HepG2 (cell line): ENCODE results near the gene ZNF331. TPM values are rescaled to one million over a fixed set of nuclear protein-coding genes. Genes with fewer than 3 reads are reported as not detected.

Experiments
- ATAC-seq: fragments of 200-7000 bp; cut with Tn5 transposase; 3 replicates; pipeline ENCODE4 v1.9.1; 2020; ENCODE audit warnings: mild to moderate bottlenecking, moderate library complexity
- BruUV-seq: library from RNA; stranded (reverse); fragments of 400-500 nt; replicated peaks from 2 replicates; lab custom pipeline; 2021; lab: Mats Ljungman, UMichigan
- CTCF ChIA-PET: fragments of 300-600 bp; formaldehyde crosslinking; extraction: SDS; loops from one replicate; lab custom pipeline; 2021; ENCODE audit warnings: low total read pairs, inconsistent platforms, low intra/inter-chr PET ratio; lab: Yijun Ruan, JAX
- POLR2A ChIA-PET: fragments of 350-600 bp; sonication (Branson Sonifier 250); formaldehyde crosslinking; loops from one replicate; lab custom pipeline; 2020; ENCODE audit warnings: antibody characterized with exemption, inconsistent platforms; lab: Yijun Ruan, JAX
- DNase-seq: peaks from one replicate; pipeline ENCODE4 v3.0.0-alpha.2; 2015; ENCODE audit warnings: low spot score
- FAIRE-seq: peaks from 3 replicates; lab custom pipeline; 2011; peaks lifted over from hg19 to GRCh38; lab: Jason Lieb, UNC
- H2AFZ ChIP-seq: one replicate; pipeline ENCODE4 v1.6.1; 2011; ENCODE audit warnings: low read length, inconsistent platforms
- H3K27ac ChIP-seq: fragments of 300-600 bp; 3 replicates; pipeline ENCODE4 v1.8.0; 2011; ENCODE audit warnings: mixed run types, mild to moderate bottlenecking, mixed read lengths, low read length, inconsistent platforms; ENCODE audit not compliant: insufficient read depth; ENCODE audit errors: extremely low read length
- H3K27me3 ChIP-seq, 2 experiments: fragments of 200-600 bp in 1 of 2; 2 replicates in 1 of 2; 3 replicates in 1 of 2; pipeline versions ENCODE4 v1.6.0 to v1.8.0; 2011; ENCODE audit warnings: low read length in 2 of 2, mild to moderate bottlenecking in 2 of 2, moderate library complexity in 2 of 2, inconsistent platforms in 1 of 2; ENCODE audit not compliant: insufficient read depth in 2 of 2, control insufficient read depth in 1 of 2
- H3K36me3 ChIP-seq, 2 experiments: fragments of 200-600 bp in 1 of 2; replicated peaks in 1 of 2; 2 replicates in 1 of 2; 3 replicates in 1 of 2; pipeline versions ENCODE4 v1.5.1 to v1.8.0; 2011; ENCODE audit warnings: low read length in 2 of 2, inconsistent platforms in 1 of 2; ENCODE audit not compliant: insufficient read depth in 2 of 2, control insufficient read depth in 1 of 2
- H3K4me1 ChIP-seq: 2 replicates; pipeline ENCODE4 v1.5.1; 2012; ENCODE audit warnings: low read length, inconsistent platforms; ENCODE audit not compliant: insufficient read depth
- H3K4me2 ChIP-seq: 2 replicates; pipeline ENCODE4 v1.6.0; 2011; ENCODE audit warnings: low read depth, low read length, inconsistent platforms
- H3K4me3 ChIP-seq, 3 experiments: fragments of 200-600 bp in 1 of 3; sonication (generic), shearing (Covaris generic) in 1 of 3; replicated peaks in 1 of 3; 2 replicates each; pipeline ENCODE4 v1.5.1; 2011 to 2016; ENCODE audit warnings: low read length in 3 of 3, inconsistent platforms in 2 of 3, low read depth in 2 of 3, mild to moderate bottlenecking in 2 of 3, control low read depth in 1 of 3, mixed read lengths in 1 of 3; ENCODE audit not compliant: insufficient read depth in 1 of 3
- H3K79me2 ChIP-seq: one replicate; pipeline ENCODE4 v1.6.1; 2011; ENCODE audit warnings: low read length, inconsistent platforms; ENCODE audit not compliant: insufficient read depth
- H3K9ac ChIP-seq: 2 replicates; pipeline ENCODE4 v1.6.0; 2011; ENCODE audit warnings: mild to moderate bottlenecking, low read depth, low read length, inconsistent platforms; ENCODE audit not compliant: insufficient read depth
- H3K9me3 ChIP-seq: 2 replicates; pipeline ENCODE4 v1.5.1; 2012; ENCODE audit warnings: mild to moderate bottlenecking, low read length
- H4K20me1 ChIP-seq: 2 replicates; pipeline ENCODE4 v1.6.0; 2011; ENCODE audit warnings: inconsistent platforms, mild to moderate bottlenecking, low read length, moderate library complexity; ENCODE audit not compliant: insufficient read depth
- DPF2 ChIP-seq: sonication (generic); formaldehyde crosslinking; IDR thresholded peaks from 2 replicates; pipeline ENCODE4 v1.4.0; 2020; ENCODE audit warnings: mild to moderate bottlenecking, low read depth, missing genetic modification reagents, borderline replicate concordance
- FOSL1 ChIP-seq: sonication (generic); formaldehyde crosslinking; IDR thresholded peaks from 2 replicates; pipeline ENCODE4 v1.9.0; 2021; ENCODE audit warnings: missing genetic modification reagents, borderline replicate concordance
- KDM3A ChIP-seq: IDR thresholded peaks from 2 replicates; pipeline ENCODE4 v1.6.1; 2018; ENCODE audit warnings: low read depth, missing compliant biosample characterization
- NRL ChIP-seq: sonication (generic); formaldehyde crosslinking; IDR thresholded peaks from 2 replicates; pipeline ENCODE4 v1.5.0; 2020; ENCODE audit warnings: missing genetic modification reagents, mild to moderate bottlenecking, moderate library complexity, borderline replicate concordance
- RNF2 ChIP-seq: fragments of 450-650 bp; conservative IDR thresholded peaks from 2 replicates; pipeline ENCODE4 v1.6.1; 2016; ENCODE audit warnings: low read depth
- SALL1 ChIP-seq: sonication (generic); formaldehyde crosslinking; IDR thresholded peaks from 2 replicates; pipeline ENCODE4 v1.8.0; 2022; ENCODE audit warnings: mild to moderate bottlenecking, missing genetic modification reagents
- SATB2 ChIP-seq: sonication (generic); formaldehyde crosslinking; IDR thresholded peaks from 2 replicates; pipeline ENCODE4 v1.5.0; 2020; ENCODE audit warnings: missing genetic modification reagents
- WIZ ChIP-seq: sonication (generic); formaldehyde crosslinking; IDR thresholded peaks from 2 replicates; pipeline ENCODE4 v1.5.1; 2020; ENCODE audit warnings: mild to moderate bottlenecking, missing genetic modification reagents
- ZNF709 ChIP-seq: sonication (generic); formaldehyde crosslinking; IDR thresholded peaks from 2 replicates; pipeline ENCODE4 v1.5.0; 2020; ENCODE audit warnings: mild to moderate bottlenecking, missing genetic modification reagents
- ZSCAN25 ChIP-seq: sonication (generic); formaldehyde crosslinking; IDR thresholded peaks from 2 replicates; pipeline ENCODE4 v1.8.0; 2022; ENCODE audit warnings: mild to moderate bottlenecking, missing genetic modification reagents
- WGBS: methylation state at CpG from one replicate; pipeline ENCODE4 v1.1.6; 2017; ENCODE audit warnings: low lambda C conversion rate; 5-methylcytosine and 5-hydroxymethylcytosine counted together
- in situ Hi-C: cut with HindIII; loops from 2 replicates; pipeline ENCODE4 v1.10.0; 2017; ENCODE audit warnings: low pct_unique_long_range_greater_than_20kb; ENCODE audit not compliant: extremely low pct_ligation_motif_present
- intact Hi-C: fragments of 100-400 bp; cut with micrococcal nuclease; formaldehyde crosslinking; loops from one replicate; pipeline ENCODE4 v1.10.0; 2022; ENCODE audit not compliant: unreplicated experiment
- polyA plus RNA-seq, 8 experiments: library from polyadenylated mRNA; depleted of rRNA in 3 of 8; stranded (reverse) in 7 of 8; unstranded in 1 of 8; fragments of >200 nt; fragmentation: Illumina TruSeq in 4 of 8; extraction: Trizol in 4 of 8; gene quantifications; 2 replicates each; pipeline versions ENCODE4 v1.2.1 to v1.2.3, GENCODE V29; 2011 to 2016; ENCODE audit warnings: low read depth in 4 of 8, missing spikeins in 1 of 8, mixed read lengths in 1 of 8; ENCODE audit not compliant: insufficient read depth in 1 of 8
- total RNA-seq, 5 experiments: library from RNA; depleted of rRNA; stranded (reverse); fragments of >200 nt; fragmentation: Illumina TruSeq; extraction: Trizol; gene quantifications; 2 replicates each; pipeline ENCODE4 v1.2.3, GENCODE V29; 2016; ENCODE audit warnings: low read depth in 1 of 5
- TF ChIP-seq, protein P1 (sequence below): IDR thresholded peaks from 2 replicates; pipeline ENCODE4 v1.4.0; 2020; ENCODE audit warnings: mild to moderate bottlenecking, missing genetic modification reagents
- TF ChIP-seq, protein P2 (sequence below): sonication (generic); formaldehyde crosslinking; IDR thresholded peaks from 2 replicates; pipeline ENCODE4 v1.5.0; 2020; ENCODE audit warnings: missing genetic modification reagents
- TF ChIP-seq, protein P3 (sequence below): sonication (generic); formaldehyde crosslinking; IDR thresholded peaks from 2 replicates; pipeline ENCODE4 v1.5.1; 2020; ENCODE audit warnings: mild to moderate bottlenecking, missing genetic modification reagents, moderate library complexity

ZNF331 gene
- total and polyA plus RNA-seq, 2 of the 13 experiments (the other 11 are each of a cell fraction or from before 2014, with no cell fraction given) = 8.2 to 13.3 TPM

DNA sequence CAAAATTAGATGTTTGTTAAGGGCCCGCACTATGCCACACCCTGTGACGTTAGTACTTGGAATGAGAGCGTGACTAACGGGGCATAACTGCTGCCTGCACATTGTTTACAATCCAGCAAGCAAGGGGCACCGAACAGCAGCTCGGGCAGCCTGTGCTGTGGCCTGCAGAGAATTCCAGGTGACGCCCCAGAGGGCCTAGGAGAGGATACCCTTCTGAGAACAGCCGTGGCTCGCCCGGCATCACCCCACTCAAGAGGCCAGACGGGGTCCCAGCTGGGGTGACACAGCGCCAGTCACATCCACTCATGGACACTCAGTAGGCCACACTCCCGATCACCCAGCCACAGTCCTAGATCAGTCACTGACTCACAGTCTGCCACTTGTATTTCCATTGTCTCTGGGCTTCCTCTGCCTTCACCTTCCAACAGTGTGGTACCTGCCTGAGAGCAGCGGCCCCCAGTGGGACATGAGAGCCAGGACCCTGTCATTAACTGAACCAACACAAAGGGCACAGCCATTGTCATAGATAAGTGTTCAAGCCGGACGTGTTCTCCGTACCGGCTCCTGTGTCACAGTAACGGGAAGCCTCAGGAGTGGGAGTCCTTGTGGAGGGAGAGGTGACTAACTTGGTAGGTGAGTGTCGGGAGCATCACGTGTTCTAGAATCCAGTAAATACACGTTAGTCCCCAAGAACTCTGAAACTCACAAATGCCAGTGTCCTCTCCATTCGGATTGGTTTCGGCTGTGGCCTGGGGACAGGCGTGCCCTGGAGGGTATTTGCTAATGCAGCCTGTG, 7.5 kb downstream of the ZNF331 start:
- Histone ChIP-seq H3K4me3 (no peak overlapping the region), H3K36me3 (peaks cover 3 to 9% of the 10 kb centered on the region in 2 experiments; a peak in 2 of 5 replicates), H2AFZ (no peak overlapping the region), H3K4me1 (peaks cover 48% of the 10 kb centered on the region), H3K27ac (no peak overlapping the region), H3K9ac (no peak overlapping the region), H3K27me3 (no peaks in the 10 kb centered on the region), H3K79me2 (peaks cover 25% of the 10 kb centered on the region), H4K20me1 (no peaks in the 10 kb centered on the region), H3K9me3 (no peaks in the 10 kb centered on the region), H3K4me2 (no peak overlapping the region)
- CTCF ChIA-PET = no interaction called here
- no peak for FAIRE-seq
- no TSS peak for BruUV-seq
- WGBS = 96% methylated on average over 13 of the region's 25 CpGs
- intact Hi-C loops = no loop called here
- POLR2A ChIA-PET = no interaction called here
- no peak; the same call in 2 of the 3 replicates for ATAC-seq
- in situ Hi-C loops = no loop called here
- no peak for DNase-seq
- TF ChIP-seq FOSL1 (no peak), ZSCAN25 (CRISPR knock-in tag) (no peak), SALL1 (CRISPR knock-in tag) (peak; percentile 21; the same call in 1 of the 2 replicates), WIZ (no peak), DPF2 (CRISPR knock-in tag) (no peak), ZNF709 (no peak), RNF2 (no peak), SATB2 (CRISPR knock-in tag) (no peak), KDM3A (CRISPR knock-in tag) (no peak), NRL (CRISPR knock-in tag) (0 out of 2 replicates have a peak, but pooled peaks have one; percentile 7)
- TF ChIP-seq, protein P1, sequence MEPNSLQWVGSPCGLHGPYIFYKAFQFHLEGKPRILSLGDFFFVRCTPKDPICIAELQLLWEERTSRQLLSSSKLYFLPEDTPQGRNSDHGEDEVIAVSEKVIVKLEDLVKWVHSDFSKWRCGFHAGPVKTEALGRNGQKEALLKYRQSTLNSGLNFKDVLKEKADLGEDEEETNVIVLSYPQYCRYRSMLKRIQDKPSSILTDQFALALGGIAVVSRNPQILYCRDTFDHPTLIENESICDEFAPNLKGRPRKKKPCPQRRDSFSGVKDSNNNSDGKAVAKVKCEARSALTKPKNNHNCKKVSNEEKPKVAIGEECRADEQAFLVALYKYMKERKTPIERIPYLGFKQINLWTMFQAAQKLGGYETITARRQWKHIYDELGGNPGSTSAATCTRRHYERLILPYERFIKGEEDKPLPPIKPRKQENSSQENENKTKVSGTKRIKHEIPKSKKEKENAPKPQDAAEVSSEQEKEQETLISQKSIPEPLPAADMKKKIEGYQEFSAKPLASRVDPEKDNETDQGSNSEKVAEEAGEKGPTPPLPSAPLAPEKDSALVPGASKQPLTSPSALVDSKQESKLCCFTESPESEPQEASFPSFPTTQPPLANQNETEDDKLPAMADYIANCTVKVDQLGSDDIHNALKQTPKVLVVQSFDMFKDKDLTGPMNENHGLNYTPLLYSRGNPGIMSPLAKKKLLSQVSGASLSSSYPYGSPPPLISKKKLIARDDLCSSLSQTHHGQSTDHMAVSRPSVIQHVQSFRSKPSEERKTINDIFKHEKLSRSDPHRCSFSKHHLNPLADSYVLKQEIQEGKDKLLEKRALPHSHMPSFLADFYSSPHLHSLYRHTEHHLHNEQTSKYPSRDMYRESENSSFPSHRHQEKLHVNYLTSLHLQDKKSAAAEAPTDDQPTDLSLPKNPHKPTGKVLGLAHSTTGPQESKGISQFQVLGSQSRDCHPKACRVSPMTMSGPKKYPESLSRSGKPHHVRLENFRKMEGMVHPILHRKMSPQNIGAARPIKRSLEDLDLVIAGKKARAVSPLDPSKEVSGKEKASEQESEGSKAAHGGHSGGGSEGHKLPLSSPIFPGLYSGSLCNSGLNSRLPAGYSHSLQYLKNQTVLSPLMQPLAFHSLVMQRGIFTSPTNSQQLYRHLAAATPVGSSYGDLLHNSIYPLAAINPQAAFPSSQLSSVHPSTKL = no peak
- TF ChIP-seq, protein P2, sequence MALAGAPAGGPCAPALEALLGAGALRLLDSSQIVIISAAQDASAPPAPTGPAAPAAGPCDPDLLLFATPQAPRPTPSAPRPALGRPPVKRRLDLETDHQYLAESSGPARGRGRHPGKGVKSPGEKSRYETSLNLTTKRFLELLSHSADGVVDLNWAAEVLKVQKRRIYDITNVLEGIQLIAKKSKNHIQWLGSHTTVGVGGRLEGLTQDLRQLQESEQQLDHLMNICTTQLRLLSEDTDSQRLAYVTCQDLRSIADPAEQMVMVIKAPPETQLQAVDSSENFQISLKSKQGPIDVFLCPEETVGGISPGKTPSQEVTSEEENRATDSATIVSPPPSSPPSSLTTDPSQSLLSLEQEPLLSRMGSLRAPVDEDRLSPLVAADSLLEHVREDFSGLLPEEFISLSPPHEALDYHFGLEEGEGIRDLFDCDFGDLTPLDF = no peak
- TF ChIP-seq, protein P3, sequence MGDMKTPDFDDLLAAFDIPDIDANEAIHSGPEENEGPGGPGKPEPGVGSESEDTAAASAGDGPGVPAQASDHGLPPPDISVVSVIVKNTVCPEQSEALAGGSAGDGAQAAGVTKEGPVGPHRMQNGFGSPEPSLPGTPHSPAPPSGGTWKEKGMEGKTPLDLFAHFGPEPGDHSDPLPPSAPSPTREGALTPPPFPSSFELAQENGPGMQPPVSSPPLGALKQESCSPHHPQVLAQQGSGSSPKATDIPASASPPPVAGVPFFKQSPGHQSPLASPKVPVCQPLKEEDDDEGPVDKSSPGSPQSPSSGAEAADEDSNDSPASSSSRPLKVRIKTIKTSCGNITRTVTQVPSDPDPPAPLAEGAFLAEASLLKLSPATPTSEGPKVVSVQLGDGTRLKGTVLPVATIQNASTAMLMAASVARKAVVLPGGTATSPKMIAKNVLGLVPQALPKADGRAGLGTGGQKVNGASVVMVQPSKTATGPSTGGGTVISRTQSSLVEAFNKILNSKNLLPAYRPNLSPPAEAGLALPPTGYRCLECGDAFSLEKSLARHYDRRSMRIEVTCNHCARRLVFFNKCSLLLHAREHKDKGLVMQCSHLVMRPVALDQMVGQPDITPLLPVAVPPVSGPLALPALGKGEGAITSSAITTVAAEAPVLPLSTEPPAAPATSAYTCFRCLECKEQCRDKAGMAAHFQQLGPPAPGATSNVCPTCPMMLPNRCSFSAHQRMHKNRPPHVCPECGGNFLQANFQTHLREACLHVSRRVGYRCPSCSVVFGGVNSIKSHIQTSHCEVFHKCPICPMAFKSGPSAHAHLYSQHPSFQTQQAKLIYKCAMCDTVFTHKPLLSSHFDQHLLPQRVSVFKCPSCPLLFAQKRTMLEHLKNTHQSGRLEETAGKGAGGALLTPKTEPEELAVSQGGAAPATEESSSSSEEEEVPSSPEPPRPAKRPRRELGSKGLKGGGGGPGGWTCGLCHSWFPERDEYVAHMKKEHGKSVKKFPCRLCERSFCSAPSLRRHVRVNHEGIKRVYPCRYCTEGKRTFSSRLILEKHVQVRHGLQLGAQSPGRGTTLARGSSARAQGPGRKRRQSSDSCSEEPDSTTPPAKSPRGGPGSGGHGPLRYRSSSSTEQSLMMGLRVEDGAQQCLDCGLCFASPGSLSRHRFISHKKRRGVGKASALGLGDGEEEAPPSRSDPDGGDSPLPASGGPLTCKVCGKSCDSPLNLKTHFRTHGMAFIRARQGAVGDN (CRISPR knock-in tag) = peak; percentile 55
